Heart left ventricle (tissue), 16 donors: ENCODE data around the gene GALNTL6. TPM values are rescaled to one million over a fixed set of nuclear protein-coding genes. Genes with fewer than 3 reads are reported as not detected.

Experiments used
- ATAC-seq, 4 donors: fragments of 200-7000 bp; cut with Tn5 transposase; one replicate each; pipeline ENCODE4 v1.9.1; 2020 to 2022; ENCODE audit warnings: moderate library complexity in 4 of 4, mild to moderate bottlenecking in 3 of 4, moderate number of reproducible peaks in 1 of 4
- DNase-seq, 5 donors: peaks; one replicate each; pipeline ENCODE4 v3.0.0-alpha.2; 2020
- H3K27ac ChIP-seq, 12 donors: fragments of 200-600 bp; sonication (generic) in 4 of 12; one replicate each; pipeline versions ENCODE4 v1.5.0 to v1.8.0; 2016 to 2022; ENCODE audit warnings: mild to moderate bottlenecking in 2 of 12
- H3K27me3 ChIP-seq, 9 donors: fragments of 200-600 bp; sonication (generic) in 2 of 9; one replicate each; pipeline versions ENCODE4 v1.5.1 to v1.8.0; 2016 to 2022; ENCODE audit warnings: mild to moderate bottlenecking in 3 of 9
- H3K36me3 ChIP-seq, 9 donors: fragments of 200-600 bp; sonication (generic) in 2 of 9; one replicate each; pipeline versions ENCODE4 v1.5.0 to v1.8.0; 2018 to 2022; ENCODE audit warnings: mild to moderate bottlenecking in 2 of 9
- H3K4me1 ChIP-seq, 12 donors: fragments of 200-600 bp; sonication (generic) in 4 of 12; one replicate each; pipeline versions ENCODE4 v1.5.0 to v1.8.0; 2016 to 2022; ENCODE audit warnings: mild to moderate bottlenecking in 3 of 12
- H3K4me3 ChIP-seq, 12 donors: fragments of 200-600 bp; sonication (generic) in 4 of 12; one replicate each; pipeline versions ENCODE4 v1.5.0 to v1.8.0; 2017 to 2022; ENCODE audit warnings: mild to moderate bottlenecking in 9 of 12, moderate library complexity in 4 of 12
- H3K9me3 ChIP-seq, 12 donors: fragments of 200-600 bp; sonication (generic) in 4 of 12; one replicate each; pipeline versions ENCODE4 v1.5.0 to v1.8.0; 2016 to 2022; ENCODE audit warnings: mild to moderate bottlenecking in 1 of 12
- CTCF ChIP-seq, 12 donors: fragments of 200-600 bp; sonication (generic) in 4 of 12; IDR thresholded peaks; one replicate each; pipeline versions ENCODE4 v1.5.0 to v1.8.0; 2018 to 2022; ENCODE audit warnings: antibody characterized with exemption in 12 of 12, mild to moderate bottlenecking in 5 of 12
- POLR2A ChIP-seq, 2 donors: fragments of 450-650 bp; IDR thresholded peaks; one replicate each; pipeline ENCODE4 v1.6.1; 2017; ENCODE audit warnings: antibody characterized with exemption in 2 of 2, mild to moderate bottlenecking in 2 of 2, moderate library complexity in 2 of 2
- WGBS, 4 donors: extraction: QIAGEN DNeasy Blood & Tissue Kit in 2 of 4; methylation state at CpG; one replicate each; pipeline versions ENCODE4 v1.1.5 to v1.1.7; 2013 to 2018; 5-methylcytosine and 5-hydroxymethylcytosine counted together
- intact Hi-C, 10 donors: fragments of 100-400 bp; cut with DNase I; formaldehyde crosslinking; loops; one replicate each; pipeline versions ENCODE4 v1.11.1 to v1.14.2; 2022
- polyA plus RNA-seq, 2 donors: library from polyadenylated mRNA; stranded (reverse); fragments of 200-250 nt; gene quantifications; one replicate each; pipeline ENCODE4 v1.2.3, GENCODE V29; 2013
- total RNA-seq, 9 donors: library from RNA; depleted of rRNA in 2 of 9; stranded (reverse); fragments of >200 nt in 2 of 9; fragmentation: NEBNext Ultra II Directional in 3 of 9; extraction: Animal tissue kit (Norgen Biotek cat#: 25700) in 3 of 9; gene quantifications; one replicate each; pipeline versions ENCODE4 v1.1.0 to v1.2.4, GENCODE V29; 2016 to 2023
- donor health status: ischemic (EF 13 %, LVEDD 7.1; RV severe dilation, severe dysfunction).
- donor health status: healthy with polysubstance abuse.
- donor health status: DM: no; HTN: yes; CAD: no.
- donor health status: DM: no; HTN: no; CAD: no.
- donor health status: ischemic (EF 25% LVEDD 6.9; RV normal size, moderate dysfunction).
- donor health status: ischemic (EF 25% LVEDD 5.7; RV mildly dilated, moderate dysfunction).
- donor health status: healthy.
- donor health status: DM: yes; HTN: yes; CAD: no.
- donor health status: ischemic (EF 35%, LVEDD 5.7; RV mildly dilated, moderate dysfunction).
- donor health status: nonischemic (EF 11% LVEDD 7.7; RV severe dilation, severe dysfunction).
- donor health status: DM: yes; HTN: yes; CAD: no.
- donor health status: PGD.
- donor health status: ischemic (EF 29% LVEDD 5.4; RV normal size, mild dysfunction).
- donor health status: nonischemic (EF 23%, LVEDD 6.1; RV moderate dilation, normal function).

The GALNTL6 gene
- total and polyA plus RNA-seq, 11 donors, result 0.33 to 0.52 TPM; not detected in 9

- H3K4me3 ChIP-seq, result no peak overlapping the region
- H3K9me3 ChIP-seq, result no peaks in the 10 kb centered on the region
- intact Hi-C loops, result no loop called here
- TF ChIP-seq CTCF (IDR thresholded peaks at IDR 0.05) (no peak), POLR2A (IDR thresholded peaks at IDR 0.05) (no peak)
- no peaks in the 10 kb centered on the region for H3K27me3 ChIP-seq
- no peaks in the 10 kb centered on the region for H3K36me3 ChIP-seq
- DNase-seq (no peak), ATAC-seq (no peak)
- H3K4me1 ChIP-seq, result no peaks in the 10 kb centered on the region
- H3K27ac ChIP-seq, result no peak overlapping the region
Measured at GRCh38 chr4:172489861-172490260, 676.7 kb downstream of the GALNTL6 start.

- no peak overlapping the region for H3K4me3 ChIP-seq
- 56 to 75% (median 67%) methylated on average over 3 of the region's 3 CpGs for WGBS, 4 donors
- H3K9me3 ChIP-seq, result no peaks in the 10 kb centered on the region
- TF ChIP-seq POLR2A (IDR thresholded peaks at IDR 0.05) (no peak), CTCF (IDR thresholded peaks at IDR 0.05) (no peak)
- intact Hi-C loops, result no loop called here
- no peak overlapping the region for H3K27ac ChIP-seq
- H3K27me3 ChIP-seq, result no peaks in the 10 kb centered on the region
- DNase-seq (no peak), ATAC-seq (no peak)
- H3K4me1 ChIP-seq, result no peaks in the 10 kb centered on the region
- no peaks in the 10 kb centered on the region for H3K36me3 ChIP-seq
Measured at GRCh38 chr4:172495769-172496168, 682.6 kb downstream of the GALNTL6 start.

GRCh38 chr4:172497321-172497720 is 684.1 kb downstream of the GALNTL6 start:
- TF ChIP-seq POLR2A (IDR thresholded peaks at IDR 0.05) (no peak), CTCF (IDR thresholded peaks at IDR 0.05) (no peak)
- Histone ChIP-seq H3K27ac (no peak overlapping the region), H3K4me1 (no peaks in the 10 kb centered on the region), H3K9me3 (no peaks in the 10 kb centered on the region), H3K27me3 (no peaks in the 10 kb centered on the region), H3K4me3 (no peak overlapping the region), H3K36me3 (no peaks in the 10 kb centered on the region)
- intact Hi-C loops, result no loop called here
- no peak for DNase-seq
- no peak for ATAC-seq

- H3K4me1 ChIP-seq, result no peaks in the 10 kb centered on the region
- H3K27ac ChIP-seq, result no peak overlapping the region
- DNase-seq, result no peak
- no peaks in the 10 kb centered on the region for H3K36me3 ChIP-seq
- H3K9me3 ChIP-seq, result peaks cover 0 to 6% (median 0%) of the 10 kb centered on the region in 12 donors
- TF ChIP-seq CTCF (IDR thresholded peaks at IDR 0.05) (no peak), POLR2A (IDR thresholded peaks at IDR 0.05) (no peak)
- no peak overlapping the region for H3K4me3 ChIP-seq
- intact Hi-C loops, result no loop called here
- H3K27me3 ChIP-seq, result no peaks in the 10 kb centered on the region
- no peak for ATAC-seq
Measured at GRCh38 chr4:172514011-172514410, 700.8 kb downstream of the GALNTL6 start.
